Measurements from ENCODE around the gene PRR15L.
A peak's percentile ranks its signal among the peaks of the same experiment; 100 is the strongest.

The PRR15L gene

GRCh38 chr17:47946516-47946915, 11.2 kb downstream of the PRR15L start:
- no peak for DNase-seq (ENCODE audit: low spot score)
- Histone ChIP-seq H3K9me3 (ENCODE audit: severe bottlenecking) (no peaks in the 10 kb centered on the region), H3K27ac (ENCODE audit: poor library complexity, severe bottlenecking) (peak overlapping the region; percentile 59), H3K4me1 (ENCODE audit: insufficient read depth, poor library complexity, severe bottlenecking) (peaks cover 13% of the 10 kb centered on the region), H3K4me3 (ENCODE audit: severe bottlenecking) (no peak overlapping the region), H3K36me3 (ENCODE audit: low read depth) (peaks cover 55% of the 10 kb centered on the region), H3K27me3 (ENCODE audit: insufficient read depth, poor library complexity, severe bottlenecking) (no peaks in the 10 kb centered on the region)
- TF ChIP-seq CTCF (IDR thresholded peaks at IDR 0.05; ENCODE audit: poor library complexity, severe bottlenecking), result no peak
- no peak for ATAC-seq (ENCODE audit: low read depth)

GRCh38 chr17:47945529-47946508, 11.9 kb downstream of the PRR15L start:
- no peak for ATAC-seq (ENCODE audit: low read depth)
- H3K9me3 ChIP-seq (ENCODE audit: severe bottlenecking), result no peaks in the 10 kb centered on the region
- H3K36me3 ChIP-seq (ENCODE audit: low read depth), result peaks cover 55% of the 10 kb centered on the region
- H3K27ac ChIP-seq (ENCODE audit: poor library complexity, severe bottlenecking), result peak overlapping the region; percentile 59
- H3K4me3 ChIP-seq (ENCODE audit: severe bottlenecking), result no peak overlapping the region
- H3K4me1 ChIP-seq (ENCODE audit: insufficient read depth, poor library complexity, severe bottlenecking), result peaks cover 17% of the 10 kb centered on the region
- no peak for DNase-seq (ENCODE audit: low spot score)
- H3K27me3 ChIP-seq (ENCODE audit: insufficient read depth, poor library complexity, severe bottlenecking), result no peaks in the 10 kb centered on the region
- no peak for TF ChIP-seq CTCF (IDR thresholded peaks at IDR 0.05; ENCODE audit: poor library complexity, severe bottlenecking)

- Histone ChIP-seq H3K4me3 (ENCODE audit: severe bottlenecking) (no peak overlapping the region), H3K27ac (ENCODE audit: poor library complexity, severe bottlenecking) (no peak overlapping the region), H3K27me3 (ENCODE audit: insufficient read depth, poor library complexity, severe bottlenecking) (no peaks in the 10 kb centered on the region), H3K4me1 (ENCODE audit: insufficient read depth, poor library complexity, severe bottlenecking) (peaks cover 18% of the 10 kb centered on the region), H3K9me3 (ENCODE audit: severe bottlenecking) (no peaks in the 10 kb centered on the region), H3K36me3 (ENCODE audit: low read depth) (peaks cover 53% of the 10 kb centered on the region)
- DNase-seq (ENCODE audit: low spot score) (no peak), ATAC-seq (ENCODE audit: low read depth) (no peak)
- TF ChIP-seq CTCF (IDR thresholded peaks at IDR 0.05; ENCODE audit: poor library complexity, severe bottlenecking), result no peak
These were observed 12.6 kb downstream of the PRR15L start for GRCh38 chr17:47945080-47945479.

- DNase-seq (ENCODE audit: low spot score), result no peak
- Histone ChIP-seq H3K27ac (ENCODE audit: poor library complexity, severe bottlenecking) (peak overlapping the region; percentile 50), H3K36me3 (ENCODE audit: low read depth) (peaks cover 35% of the 10 kb centered on the region), H3K27me3 (ENCODE audit: insufficient read depth, poor library complexity, severe bottlenecking) (no peaks in the 10 kb centered on the region), H3K4me3 (ENCODE audit: severe bottlenecking) (peak overlapping the region; percentile 64), H3K9me3 (ENCODE audit: severe bottlenecking) (no peaks in the 10 kb centered on the region), H3K4me1 (ENCODE audit: insufficient read depth, poor library complexity, severe bottlenecking) (peaks cover 16% of the 10 kb centered on the region)
- no peak for TF ChIP-seq CTCF (IDR thresholded peaks at IDR 0.05; ENCODE audit: poor library complexity, severe bottlenecking)
- no peak for ATAC-seq (ENCODE audit: low read depth)
These were observed 15.1 kb downstream of the PRR15L start for GRCh38 chr17:47942568-47942967.

- peak overlapping the region; percentile 64 for H3K4me3 ChIP-seq (ENCODE audit: severe bottlenecking)
- H3K27ac ChIP-seq (ENCODE audit: poor library complexity, severe bottlenecking), result peak overlapping the region; percentile 50
- H3K9me3 ChIP-seq (ENCODE audit: severe bottlenecking), result no peaks in the 10 kb centered on the region
- ATAC-seq (ENCODE audit: low read depth) (no peak), DNase-seq (ENCODE audit: low spot score) (no peak)
- peaks cover 11% of the 10 kb centered on the region for H3K4me1 ChIP-seq (ENCODE audit: insufficient read depth, poor library complexity, severe bottlenecking)
- no peak for TF ChIP-seq CTCF (IDR thresholded peaks at IDR 0.05; ENCODE audit: poor library complexity, severe bottlenecking)
- H3K27me3 ChIP-seq (ENCODE audit: insufficient read depth, poor library complexity, severe bottlenecking), result no peaks in the 10 kb centered on the region
- peaks cover 33% of the 10 kb centered on the region for H3K36me3 ChIP-seq (ENCODE audit: low read depth)
These were observed 15.6 kb downstream of the PRR15L start for GRCh38 chr17:47942096-47942510.
